ENCODE measurements around the gene TMEM62. TPM values are rescaled to one million over a fixed set of nuclear protein-coding genes. Genes with fewer than 3 reads are reported as not detected.

The TMEM62 gene
- total RNA-seq, 1 experiment from 2014 or later, result 7.2 TPM

DNA sequence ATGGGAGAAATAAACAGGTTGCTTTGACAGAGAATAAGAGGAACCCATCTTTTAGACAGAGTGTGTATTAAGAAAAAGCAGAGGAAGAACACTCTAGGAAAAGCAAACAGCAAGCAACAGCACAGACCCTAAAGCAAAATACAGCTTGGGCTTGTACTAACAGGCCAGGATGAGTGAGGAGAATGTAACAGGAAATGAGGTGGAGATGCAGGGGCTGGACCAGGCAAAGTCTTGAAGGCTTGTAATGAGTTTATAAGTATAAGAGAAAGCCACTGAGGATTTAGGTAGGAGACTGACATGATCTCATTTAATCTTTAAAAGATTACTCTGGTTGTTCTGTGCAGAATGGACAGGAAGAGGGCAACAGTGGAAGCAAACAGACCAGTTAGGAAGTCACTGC is 32.4 kb upstream of the TMEM62 start:
- Histone ChIP-seq H3K18ac (ENCODE audit: insufficient read length, low read depth, low read length) (no peak overlapping the region), H4K91ac (ENCODE audit: insufficient read length, low read depth, low read length) (no peak overlapping the region), H2AFZ (ENCODE audit: low read length) (no peak overlapping the region), H3K27me3 (ENCODE audit: insufficient read depth, low read length) (no peaks in the 10 kb centered on the region), H3K27ac (ENCODE audit: insufficient read length, low read depth, low read length) (no peak overlapping the region), H3T11ph (ENCODE audit: low read length) (no peak overlapping the region), H3K4me1 (ENCODE audit: insufficient read depth, low read length) (no peaks in the 10 kb centered on the region), H2AK5ac (ENCODE audit: insufficient read length, low read length) (no peak overlapping the region), H2BK5ac (ENCODE audit: insufficient read length, low read length) (no peak overlapping the region), H2BK120ac (ENCODE audit: low read depth, low read length, poor library complexity, severe bottlenecking) (no peak overlapping the region), H3K23me2 (ENCODE audit: insufficient read length, low read depth, low read length, poor library complexity, severe bottlenecking) (peaks cover 5% of the 10 kb centered on the region), H4K5ac (ENCODE audit: insufficient read length, low read depth, low read length) (no peak overlapping the region), H3K56ac (ENCODE audit: insufficient read length, low read depth, low read length) (no peak overlapping the region), H4K20me1 (ENCODE audit: control insufficient read depth, insufficient read depth, insufficient read length) (no peaks in the 10 kb centered on the region), H3K9ac (ENCODE audit: extremely low read depth, insufficient read length, low read length) (no peak overlapping the region), H3K14ac (ENCODE audit: insufficient read depth, low read length) (no peak overlapping the region), H3K4ac (ENCODE audit: low read depth, low read length) (no peak overlapping the region), H2BK15ac (ENCODE audit: low read depth, low read length) (no peak overlapping the region), H3K79me1 (ENCODE audit: insufficient read depth, low read depth, low read length, poor library complexity, severe bottlenecking) (peaks cover 11% of the 10 kb centered on the region), H3K9me3 (ENCODE audit: control insufficient read depth, low read depth, low read length) (no peaks in the 10 kb centered on the region), H3K23ac (ENCODE audit: insufficient read length, low read depth, low read length) (no peak overlapping the region), H2BK20ac (ENCODE audit: low read depth, low read length, poor library complexity, severe bottlenecking) (no peak overlapping the region), H3K79me2 (ENCODE audit: insufficient read depth, low read length) (peaks cover 1% of the 10 kb centered on the region; the same call in 1 of the 2 replicates), H3K4me2 (ENCODE audit: insufficient read depth, insufficient read length, low read length) (no peak overlapping the region), H2BK12ac (ENCODE audit: insufficient read length, low read depth, low read length) (no peak overlapping the region), H4K8ac (replicated peaks; ENCODE audit: insufficient read length, low read depth, low read length) (no peak overlapping the region)
- no peaks in the 10 kb centered on the region for H3K27me3 Mint-ChIP-seq (ENCODE audit: low read depth)
- DNase-seq, result no peak
- peaks cover 5 to 34% (median 26%) of the 10 kb centered on the region in 3 experiments; a peak in 6 of 7 replicates for H3K36me3 Mint-ChIP-seq (ENCODE audit: insufficient read depth in 1 of 3, low read depth in 3 of 3)
- H3K4me3 Mint-ChIP-seq, result no peak overlapping the region
- no peak for TF ChIP-seq CTCF (conservative IDR thresholded peaks at IDR 0.05)
- peak overlapping the region in 1 of 3 experiments; percentile 60; a peak in 2 of 7 replicates for H3K27ac Mint-ChIP-seq
- H3K9me3 Mint-ChIP-seq, result no peaks in the 10 kb centered on the region
- peaks cover 8 to 11% of the 10 kb centered on the region in 2 experiments for H3K4me1 Mint-ChIP-seq

Data from H9 (cell line).